Tongue (tissue), 2 donors: ENCODE measurements around the gene VEPH1. TPM values are rescaled to one million over a fixed set of nuclear protein-coding genes. Genes with fewer than 3 reads are reported as not detected.

ENCODE experiments used
- DNase-seq: peaks from one replicate; pipeline ENCODE4 v3.0.0-alpha.2; 2015
- total RNA-seq: library from RNA; depleted of rRNA; stranded (reverse); fragments of >200 nt; gene quantifications from one replicate; pipeline ENCODE4 v1.2.3, GENCODE V29; 2014

The VEPH1 gene
- 7.8 TPM for total RNA-seq

GRCh38 chr3:157502916-157503595 is at the start of gene VEPH1:
Gene VEPH1, minus strand, starts transcription at chr3:157503416. Its CDS starts 8,067 bp downstream, at chr3:157495349.
- peak; percentile 10 for DNase-seq

- no peak for DNase-seq
Observed at GRCh38 chr3:157551961-157552360, 48.7 kb upstream of the VEPH1 start.

- DNase-seq = no peak
Observed at GRCh38 chr3:157549498-157549897, 46.3 kb upstream of the VEPH1 start.

- DNase-seq = peak; percentile 42
Observed at GRCh38 chr3:157544501-157545130, 41.4 kb upstream of the VEPH1 start.

- DNase-seq = no peak
Observed at GRCh38 chr3:157543501-157544035, 40.4 kb upstream of the VEPH1 start.

- peak; percentile 80 for DNase-seq
Observed at GRCh38 chr3:157542711-157543500, 39.7 kb upstream of the VEPH1 start.

GRCh38 chr3:157541506-157542236 is 38.5 kb upstream of the VEPH1 start:
- DNase-seq = no peak

GRCh38 chr3:157540656-157541055 is 37.4 kb upstream of the VEPH1 start:
- no peak for DNase-seq

GRCh38 chr3:157535667-157536066 is 32.5 kb upstream of the VEPH1 start:
- no peak for DNase-seq

- no peak for DNase-seq
Observed at GRCh38 chr3:157534725-157535161, 31.5 kb upstream of the VEPH1 start.

GRCh38 chr3:157533298-157534070 is 30.3 kb upstream of the VEPH1 start:
- DNase-seq = no peak

- DNase-seq = peak; percentile 87
Observed at GRCh38 chr3:157532529-157533297, 29.5 kb upstream of the VEPH1 start.

GRCh38 chr3:157531771-157532170 is 28.6 kb upstream of the VEPH1 start:
- DNase-seq = no peak

GRCh38 chr3:157531301-157531660 is 28.1 kb upstream of the VEPH1 start:
- no peak for DNase-seq

GRCh38 chr3:157530637-157531300 is 27.6 kb upstream of the VEPH1 start:
- no peak for DNase-seq

- no peak for DNase-seq
Observed at GRCh38 chr3:157529751-157530150, 26.5 kb upstream of the VEPH1 start.

- DNase-seq = no peak
Observed at GRCh38 chr3:157529085-157529484, 25.9 kb upstream of the VEPH1 start.

- DNase-seq = no peak
Observed at GRCh38 chr3:157527131-157527881, 24.1 kb upstream of the VEPH1 start.

- DNase-seq = no peak
Observed at GRCh38 chr3:157526036-157526435, 22.8 kb upstream of the VEPH1 start.
